ENCODE measurements around the gene PPARA.

GRCh38 chr22:46171940-46172339, 21.6 kb downstream of the PPARA start:
- TF ChIP-seq GATA3 (IDR thresholded peaks at IDR 0.05; ENCODE audit: low read depth, low read length) = no peak
- no peak for TF ChIP-seq GATA2 (IDR thresholded peaks at IDR 0.05; ENCODE audit: low read depth, low read length)

Measured in SH-SY5Y (cell line).